Measurements from ENCODE around the gene CUL1.

GRCh38 chr7:148835854-148836253 lies 137.2 kb downstream of the CUL1 start:
- TF ChIP-seq, protein P1, sequence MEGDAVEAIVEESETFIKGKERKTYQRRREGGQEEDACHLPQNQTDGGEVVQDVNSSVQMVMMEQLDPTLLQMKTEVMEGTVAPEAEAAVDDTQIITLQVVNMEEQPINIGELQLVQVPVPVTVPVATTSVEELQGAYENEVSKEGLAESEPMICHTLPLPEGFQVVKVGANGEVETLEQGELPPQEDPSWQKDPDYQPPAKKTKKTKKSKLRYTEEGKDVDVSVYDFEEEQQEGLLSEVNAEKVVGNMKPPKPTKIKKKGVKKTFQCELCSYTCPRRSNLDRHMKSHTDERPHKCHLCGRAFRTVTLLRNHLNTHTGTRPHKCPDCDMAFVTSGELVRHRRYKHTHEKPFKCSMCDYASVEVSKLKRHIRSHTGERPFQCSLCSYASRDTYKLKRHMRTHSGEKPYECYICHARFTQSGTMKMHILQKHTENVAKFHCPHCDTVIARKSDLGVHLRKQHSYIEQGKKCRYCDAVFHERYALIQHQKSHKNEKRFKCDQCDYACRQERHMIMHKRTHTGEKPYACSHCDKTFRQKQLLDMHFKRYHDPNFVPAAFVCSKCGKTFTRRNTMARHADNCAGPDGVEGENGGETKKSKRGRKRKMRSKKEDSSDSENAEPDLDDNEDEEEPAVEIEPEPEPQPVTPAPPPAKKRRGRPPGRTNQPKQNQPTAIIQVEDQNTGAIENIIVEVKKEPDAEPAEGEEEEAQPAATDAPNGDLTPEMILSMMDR (IDR thresholded peaks at IDR 0.05), result no peak
- TF ChIP-seq POLR2A (IDR thresholded peaks at IDR 0.05), result no peak
